Breast epithelium (tissue), 3 donors: ENCODE measurements around the gene ABCC1.

Experiments
- POLR2A ChIP-seq: fragments of 450-650 bp; IDR thresholded peaks from one replicate; pipeline ENCODE4 v1.6.1; 2016; ENCODE audit warnings: antibody characterized with exemption, mild to moderate bottlenecking, moderate library complexity
- POLR2AphosphoS5 ChIP-seq, 3 donors: sonication (generic); formaldehyde crosslinking; IDR thresholded peaks; one replicate each; pipeline ENCODE4 v1.6.1; 2017; ENCODE audit warnings: antibody characterized with exemption in 3 of 3
- TF ChIP-seq, protein P1 (sequence below), 3 donors: fragments of 450-650 bp; IDR thresholded peaks; one replicate each; pipeline ENCODE4 v1.5.1; 2016 to 2017; ENCODE audit warnings: antibody characterized with exemption in 3 of 3, mild to moderate bottlenecking in 3 of 3, moderate library complexity in 3 of 3

DNA sequence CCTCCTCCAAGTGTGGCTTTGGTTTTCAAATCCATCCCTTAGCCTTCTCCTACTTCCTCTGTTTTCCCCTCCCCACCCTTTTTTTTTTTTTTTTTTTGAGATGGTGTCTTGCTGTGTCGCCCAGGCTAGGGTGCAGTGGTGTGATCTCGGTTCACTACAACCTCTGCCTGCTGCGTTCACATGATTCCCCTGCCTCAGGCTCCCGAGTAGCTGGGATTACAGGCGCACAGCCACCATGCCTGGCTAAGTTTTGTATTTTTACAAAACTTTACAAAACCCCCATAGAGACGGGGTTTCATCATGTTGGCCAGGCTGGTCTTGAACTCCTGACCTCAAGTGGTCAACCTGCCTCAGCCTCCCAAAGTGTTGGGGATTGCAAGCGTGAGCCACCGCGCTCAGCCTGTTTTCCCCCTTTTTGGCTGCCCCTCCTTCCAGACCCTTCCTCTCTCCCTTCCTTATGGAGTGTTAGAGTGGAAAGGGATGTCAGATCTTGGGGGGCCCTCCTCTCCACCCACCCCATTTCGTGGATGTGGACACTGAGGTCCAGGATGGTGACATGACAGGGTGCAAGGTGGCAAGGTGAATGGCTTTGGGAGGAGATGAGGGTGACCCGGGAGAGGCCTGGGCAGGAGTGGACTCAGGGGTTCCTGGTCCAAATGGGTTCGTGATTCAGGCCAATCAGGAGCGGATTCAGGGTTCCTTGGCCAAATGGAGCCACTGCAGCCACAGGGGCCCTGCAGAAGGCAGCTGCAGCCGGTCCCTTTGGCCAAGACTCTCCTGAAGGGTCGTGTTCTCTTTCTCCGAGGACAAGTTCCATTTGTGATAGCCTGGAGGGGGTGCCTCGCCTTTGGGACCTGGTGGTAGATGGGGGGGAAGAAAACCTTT, 4.8 kb downstream of the ABCC1 start:
- no peak for TF ChIP-seq POLR2AphosphoS5 (IDR thresholded peaks at IDR 0.05)
- TF ChIP-seq, protein P1, sequence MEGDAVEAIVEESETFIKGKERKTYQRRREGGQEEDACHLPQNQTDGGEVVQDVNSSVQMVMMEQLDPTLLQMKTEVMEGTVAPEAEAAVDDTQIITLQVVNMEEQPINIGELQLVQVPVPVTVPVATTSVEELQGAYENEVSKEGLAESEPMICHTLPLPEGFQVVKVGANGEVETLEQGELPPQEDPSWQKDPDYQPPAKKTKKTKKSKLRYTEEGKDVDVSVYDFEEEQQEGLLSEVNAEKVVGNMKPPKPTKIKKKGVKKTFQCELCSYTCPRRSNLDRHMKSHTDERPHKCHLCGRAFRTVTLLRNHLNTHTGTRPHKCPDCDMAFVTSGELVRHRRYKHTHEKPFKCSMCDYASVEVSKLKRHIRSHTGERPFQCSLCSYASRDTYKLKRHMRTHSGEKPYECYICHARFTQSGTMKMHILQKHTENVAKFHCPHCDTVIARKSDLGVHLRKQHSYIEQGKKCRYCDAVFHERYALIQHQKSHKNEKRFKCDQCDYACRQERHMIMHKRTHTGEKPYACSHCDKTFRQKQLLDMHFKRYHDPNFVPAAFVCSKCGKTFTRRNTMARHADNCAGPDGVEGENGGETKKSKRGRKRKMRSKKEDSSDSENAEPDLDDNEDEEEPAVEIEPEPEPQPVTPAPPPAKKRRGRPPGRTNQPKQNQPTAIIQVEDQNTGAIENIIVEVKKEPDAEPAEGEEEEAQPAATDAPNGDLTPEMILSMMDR (IDR thresholded peaks at IDR 0.05): no peak
- TF ChIP-seq POLR2A: no peak
